OCI-LY3 (cell line): ENCODE results near the gene SPACA7.
"Not testable (repeated sequence)": the region's sequence is repeated elsewhere in the genome, so short reads cannot be mapped to it uniquely, and the experiment has no call there.

Source experiments
- H2AFZ ChIP-seq: fragments of 200-600, 300-600 bp; shearing (Covaris generic); 2 replicates; pipeline ENCODE4 v1.6.0; 2014; ENCODE audit warnings: antibody characterized with exemption, low read depth, low read length
- H3K27ac ChIP-seq: fragments of 200-600, 300-600 bp; sonication (generic); 2 replicates; pipeline ENCODE4 v1.5.1; 2014; ENCODE audit warnings: mild to moderate bottlenecking, low read length, moderate library complexity, mixed read lengths
- H3K27me3 ChIP-seq: fragments of 200-600, 300-600 bp; sonication (generic); 2 replicates; pipeline ENCODE4 v1.6.1; 2014; ENCODE audit warnings: low read depth, low read length, mixed read lengths
- H3K36me3 ChIP-seq: fragments of 200-600, 300-600 bp; sonication (generic); replicated peaks from 2 replicates; pipeline ENCODE3; 2014; ENCODE audit warnings: low read depth, low read length, mixed read lengths
- H3K4me1 ChIP-seq: fragments of 300-600, 200-600 bp; sonication (generic); 2 replicates; pipeline ENCODE4 v1.6.1; 2014; ENCODE audit warnings: low read length, mixed read lengths
- H3K4me2 ChIP-seq: fragments of 200-600, 300-600 bp; sonication (generic); 2 replicates; pipeline ENCODE4 v1.6.1; 2014; ENCODE audit warnings: low read length, mixed read lengths
- H3K4me3 ChIP-seq: fragments of 300-600, 200-600 bp; sonication (generic); 2 replicates; pipeline ENCODE4 v1.5.1; 2014; ENCODE audit warnings: antibody characterized with exemption, mild to moderate bottlenecking, low read length, moderate library complexity
- H3K79me2 ChIP-seq: fragments of 300-600, 200-600 bp; shearing (Covaris generic); 2 replicates; pipeline ENCODE4 v1.6.1; 2014; ENCODE audit warnings: mild to moderate bottlenecking, low read length, mixed read lengths
- H3K9ac ChIP-seq: fragments of 300-600, 200-600 bp; shearing (Covaris generic); 2 replicates; pipeline ENCODE4 v1.6.0; 2014; ENCODE audit warnings: mild to moderate bottlenecking, low read length, moderate library complexity
- H3K9me3 ChIP-seq: fragments of 200-600, 300-600 bp; shearing (Covaris generic); 2 replicates; pipeline ENCODE4 v1.6.1; 2014; ENCODE audit warnings: low read length, mixed read lengths; ENCODE audit not compliant: insufficient read depth
- H4K20me1 ChIP-seq: fragments of 200-600, 300-600 bp; sonication (generic); 2 replicates; pipeline ENCODE4 v1.6.1; 2016; ENCODE audit warnings: low read length, mixed read lengths; ENCODE audit not compliant: insufficient read depth
- CTCF ChIP-seq: fragments of 200-600, 300-600 bp; sonication (generic); IDR thresholded peaks from 2 replicates; pipeline ENCODE4 v1.5.1; 2014; ENCODE audit warnings: antibody characterized with exemption, low read length, low read depth
- EZH2phosphoT487 ChIP-seq: fragments of 200-600 bp; shearing (Covaris generic); IDR thresholded peaks from 2 replicates; pipeline ENCODE4 v1.6.1; 2018; ENCODE audit warnings: antibody characterized with exemption, mixed run types, low read depth

The SPACA7 gene

GRCh38 chr13:112374271-112374670, 1.9 kb upstream of the SPACA7 start:
- H3K27me3 ChIP-seq: no peaks in the 10 kb centered on the region; the same call in 1 of the 2 replicates
- no peaks in the 10 kb centered on the region for H3K9me3 ChIP-seq
- H2AFZ ChIP-seq: no peak overlapping the region
- H3K9ac ChIP-seq: no peak overlapping the region
- H4K20me1 ChIP-seq: no peaks in the 10 kb centered on the region
- no peaks in the 10 kb centered on the region for H3K79me2 ChIP-seq
- no peak overlapping the region for H3K4me2 ChIP-seq
- no peaks in the 10 kb centered on the region for H3K36me3 ChIP-seq
- H3K27ac ChIP-seq: no peak overlapping the region
- no peaks in the 10 kb centered on the region for H3K4me1 ChIP-seq
- no peak overlapping the region for H3K4me3 ChIP-seq
- TF ChIP-seq CTCF: no peak
- TF ChIP-seq EZH2phosphoT487: no peak

GRCh38 chr13:112391746-112392145, 15.6 kb downstream of the SPACA7 start:
- TF ChIP-seq EZH2phosphoT487 (no peak), CTCF (no peak)
- no peaks in the 10 kb centered on the region for H3K36me3 ChIP-seq
- no peak overlapping the region for H3K27ac ChIP-seq
- no peaks in the 10 kb centered on the region for H3K4me1 ChIP-seq
- no peaks in the 10 kb centered on the region for H3K79me2 ChIP-seq
- no peak overlapping the region for H3K9ac ChIP-seq
- H4K20me1 ChIP-seq: no peaks in the 10 kb centered on the region
- H3K9me3 ChIP-seq: no peaks in the 10 kb centered on the region
- H3K27me3 ChIP-seq: 0 out of 2 replicates have a peak, but pooled peaks cover 5% of the 10 kb centered on the region
- no peak overlapping the region for H3K4me2 ChIP-seq
- no peak overlapping the region for H3K4me3 ChIP-seq
- no peak overlapping the region for H2AFZ ChIP-seq

- Histone ChIP-seq H3K4me2 (no peak overlapping the region), H3K27me3 (no peaks in the 10 kb centered on the region)
- TF ChIP-seq EZH2phosphoT487 (no peak), CTCF (no peak)
Measured at GRCh38 chr13:112392719-112393118, 16.6 kb downstream of the SPACA7 start.

GRCh38 chr13:112395022-112395421, 18.9 kb downstream of the SPACA7 start:
- H3K79me2 ChIP-seq, H3K4me1 ChIP-seq, H3K9me3 ChIP-seq, H3K4me2 ChIP-seq, H3K27ac ChIP-seq, H3K36me3 ChIP-seq, H4K20me1 ChIP-seq, H2AFZ ChIP-seq, H3K9ac ChIP-seq, H3K27me3 ChIP-seq, H3K4me3 ChIP-seq: not testable (repeated sequence)

More at GRCh38 chr13:112392719-112393118, 16.6 kb downstream of the SPACA7 start:
- no peaks in the 10 kb centered on the region for H3K4me1 ChIP-seq
- H3K27ac ChIP-seq: no peak overlapping the region
- no peak overlapping the region for H3K4me3 ChIP-seq
- H3K9me3 ChIP-seq: no peaks in the 10 kb centered on the region
- H3K79me2 ChIP-seq: no peaks in the 10 kb centered on the region
- no peaks in the 10 kb centered on the region for H4K20me1 ChIP-seq
- no peak overlapping the region for H2AFZ ChIP-seq
- no peaks in the 10 kb centered on the region for H3K36me3 ChIP-seq
- no peak overlapping the region for H3K9ac ChIP-seq

- not testable (repeated sequence) for H3K4me2 ChIP-seq, H3K27ac ChIP-seq, H3K36me3 ChIP-seq, H3K4me1 ChIP-seq, H2AFZ ChIP-seq, H3K79me2 ChIP-seq, H3K9ac ChIP-seq, H3K27me3 ChIP-seq, H3K9me3 ChIP-seq, H4K20me1 ChIP-seq, H3K4me3 ChIP-seq
Measured at GRCh38 chr13:112395941-112396340, 19.8 kb downstream of the SPACA7 start.
